Measurements from ENCODE around the gene CCNI.
A peak's percentile ranks its signal among the peaks of the same experiment; 100 is the strongest.
"Not testable (repeated sequence)": the region's sequence is repeated elsewhere in the genome, so short reads cannot be mapped to it uniquely, and the experiment has no call there.

Gene CCNI, protein sequence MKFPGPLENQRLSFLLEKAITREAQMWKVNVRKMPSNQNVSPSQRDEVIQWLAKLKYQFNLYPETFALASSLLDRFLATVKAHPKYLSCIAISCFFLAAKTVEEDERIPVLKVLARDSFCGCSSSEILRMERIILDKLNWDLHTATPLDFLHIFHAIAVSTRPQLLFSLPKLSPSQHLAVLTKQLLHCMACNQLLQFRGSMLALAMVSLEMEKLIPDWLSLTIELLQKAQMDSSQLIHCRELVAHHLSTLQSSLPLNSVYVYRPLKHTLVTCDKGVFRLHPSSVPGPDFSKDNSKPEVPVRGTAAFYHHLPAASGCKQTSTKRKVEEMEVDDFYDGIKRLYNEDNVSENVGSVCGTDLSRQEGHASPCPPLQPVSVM

GRCh38 chr4:77075869-77076799 is at the start of gene CCNI:
TSS of gene CCNI (minus strand) at chr4:77075989. CDS start at chr4:77066362, 9,627 bp downstream.
- peak; percentile 89 for DNase-seq

- DNase-seq, result no peak
Observed at GRCh38 chr4:77124576-77124975, 48.8 kb upstream of the CCNI start.

- DNase-seq, result no peak
Observed at GRCh38 chr4:77123411-77123810, 47.6 kb upstream of the CCNI start.

DNA sequence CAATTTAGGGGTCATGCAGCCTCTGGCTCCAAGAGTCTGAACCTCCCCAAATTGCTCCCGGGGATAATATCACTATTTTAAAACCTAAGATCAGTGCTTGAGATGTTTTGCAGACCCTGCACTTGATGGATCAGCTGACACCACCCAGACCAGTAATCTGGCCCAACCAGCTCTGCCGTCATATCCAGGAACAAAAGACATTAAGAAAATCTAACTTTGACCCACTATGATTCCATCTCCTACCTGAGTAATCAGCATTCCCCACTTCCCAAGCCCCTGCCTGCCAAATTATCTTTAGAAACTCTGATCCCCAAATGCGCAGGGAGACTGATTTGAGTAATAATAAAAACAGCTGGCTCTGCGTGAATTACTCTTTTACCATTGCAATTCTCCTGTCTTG is 46.9 kb upstream of the CCNI start:
- no peak for DNase-seq

DNA sequence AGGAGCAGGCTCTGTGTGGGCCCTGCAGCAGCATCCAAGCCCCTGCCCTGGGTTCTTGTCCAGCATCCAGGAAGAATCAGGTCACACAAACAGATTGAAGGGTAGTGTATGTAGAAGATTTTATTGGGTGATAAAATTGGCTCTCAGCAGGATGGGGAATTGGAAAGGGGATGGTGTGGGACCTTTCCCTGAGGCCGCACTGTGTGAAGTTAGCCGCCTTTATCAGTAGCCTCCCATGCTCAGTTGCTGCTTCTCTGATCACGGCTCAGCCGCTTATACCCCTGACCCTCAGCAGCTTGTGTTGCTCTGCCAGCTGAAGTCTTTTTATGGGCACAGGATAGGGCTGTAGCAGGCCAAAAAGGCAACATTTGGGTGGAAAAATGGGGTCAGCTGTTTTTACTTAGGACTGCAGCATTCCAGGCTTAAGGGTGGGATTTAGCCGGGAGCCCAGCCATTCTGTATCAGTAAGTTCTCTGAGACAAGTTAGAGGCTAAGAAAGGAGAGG is 46.0 kb upstream of the CCNI start:
- no peak for DNase-seq

DNA sequence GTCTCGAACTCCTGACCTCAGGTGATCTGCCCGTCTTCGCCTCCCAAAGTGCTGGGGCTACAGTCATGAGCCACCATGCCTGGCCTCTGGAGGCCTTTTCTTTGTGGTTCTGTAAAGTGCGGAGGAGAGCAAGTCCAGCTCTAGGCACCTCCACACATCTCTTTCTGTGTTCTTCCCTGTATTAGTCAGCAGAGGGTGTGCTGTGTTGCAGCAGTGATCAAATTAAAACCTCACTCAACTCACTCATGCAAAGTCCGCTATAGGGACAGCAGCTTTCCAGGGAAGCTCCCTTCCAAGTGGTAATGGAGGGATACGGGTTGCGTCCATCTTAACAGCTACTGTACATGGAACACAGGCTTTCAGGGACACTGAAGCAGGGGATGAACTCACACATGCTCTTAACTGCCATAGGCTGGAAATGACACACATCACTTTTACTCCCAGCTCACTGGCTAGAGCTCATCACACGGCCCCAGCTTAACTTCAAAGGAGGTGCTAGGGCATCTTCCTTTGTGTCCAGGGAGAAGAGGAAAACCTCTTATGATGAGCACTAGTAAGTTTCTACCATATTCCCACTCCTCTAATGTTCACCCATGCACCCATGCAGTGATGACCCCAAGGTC is 45.2 kb upstream of the CCNI start:
- DNase-seq, result no peak

DNA sequence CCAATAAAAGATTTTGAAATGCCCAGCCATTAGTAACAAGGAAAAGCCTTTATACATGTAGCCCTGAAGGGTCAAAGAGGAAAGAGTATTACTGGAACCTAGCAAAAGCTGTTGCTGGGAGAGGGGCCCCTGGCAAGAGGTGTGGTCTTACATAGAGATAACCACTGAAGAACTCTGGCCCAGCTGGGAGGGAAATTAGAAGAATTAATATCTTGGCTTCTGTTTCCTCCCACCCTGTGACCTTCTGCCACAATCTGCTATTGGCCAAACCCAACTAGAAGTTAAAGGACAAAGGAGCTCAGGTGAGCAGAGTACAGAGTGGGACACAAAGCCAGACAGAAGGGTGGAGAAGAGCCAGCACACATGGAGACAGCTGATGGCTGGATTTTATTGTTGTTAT is 41.9 kb upstream of the CCNI start:
- DNase-seq, result no peak

- DNase-seq, result no peak
Observed at GRCh38 chr4:77113069-77113468, 37.3 kb upstream of the CCNI start.

GRCh38 chr4:77110730-77111129 is 34.9 kb upstream of the CCNI start:
- no peak for DNase-seq

- DNase-seq, result no peak
Observed at GRCh38 chr4:77104791-77105540, 29.2 kb upstream of the CCNI start.

DNA sequence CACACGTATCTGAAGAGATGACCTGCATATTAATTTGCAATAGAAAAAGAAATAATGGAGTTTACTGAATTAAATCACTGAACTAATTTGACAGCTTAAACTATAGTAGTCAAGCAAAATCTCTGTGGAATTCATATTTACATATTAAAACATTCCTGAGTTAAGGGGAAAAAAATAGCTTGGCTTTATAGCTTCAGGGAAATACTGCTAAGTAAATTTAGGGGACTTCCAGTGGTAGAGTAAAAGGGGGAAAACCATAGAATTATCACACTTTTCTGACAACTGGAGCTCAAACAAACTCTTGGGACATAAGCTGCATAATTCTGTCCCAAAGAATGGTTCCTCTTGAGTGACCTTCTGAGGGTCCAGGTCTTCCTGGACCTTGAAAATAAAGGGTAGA is 28.6 kb upstream of the CCNI start:
- DNase-seq, result no peak

GRCh38 chr4:77100234-77100633 is 24.4 kb upstream of the CCNI start:
- no peak for DNase-seq

DNA sequence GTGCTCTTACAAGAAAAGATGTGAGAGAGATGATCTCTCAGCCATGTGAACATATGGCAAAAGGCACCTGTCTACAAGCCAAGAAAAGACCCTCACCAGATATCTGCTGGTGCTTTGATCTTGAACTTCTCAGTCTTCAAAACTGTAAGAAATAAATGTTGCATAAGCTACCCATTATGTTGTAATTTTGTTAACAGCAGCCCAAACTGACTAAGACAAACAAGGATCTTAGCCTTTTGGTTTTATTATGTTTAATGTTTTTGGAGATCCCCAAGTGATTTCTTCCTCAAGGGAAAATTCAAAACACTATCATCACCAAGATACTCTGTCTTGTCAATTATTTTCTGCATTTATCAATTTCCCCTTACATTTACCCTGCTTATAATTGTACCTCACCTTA is 21.8 kb upstream of the CCNI start:
- no peak for DNase-seq

DNA sequence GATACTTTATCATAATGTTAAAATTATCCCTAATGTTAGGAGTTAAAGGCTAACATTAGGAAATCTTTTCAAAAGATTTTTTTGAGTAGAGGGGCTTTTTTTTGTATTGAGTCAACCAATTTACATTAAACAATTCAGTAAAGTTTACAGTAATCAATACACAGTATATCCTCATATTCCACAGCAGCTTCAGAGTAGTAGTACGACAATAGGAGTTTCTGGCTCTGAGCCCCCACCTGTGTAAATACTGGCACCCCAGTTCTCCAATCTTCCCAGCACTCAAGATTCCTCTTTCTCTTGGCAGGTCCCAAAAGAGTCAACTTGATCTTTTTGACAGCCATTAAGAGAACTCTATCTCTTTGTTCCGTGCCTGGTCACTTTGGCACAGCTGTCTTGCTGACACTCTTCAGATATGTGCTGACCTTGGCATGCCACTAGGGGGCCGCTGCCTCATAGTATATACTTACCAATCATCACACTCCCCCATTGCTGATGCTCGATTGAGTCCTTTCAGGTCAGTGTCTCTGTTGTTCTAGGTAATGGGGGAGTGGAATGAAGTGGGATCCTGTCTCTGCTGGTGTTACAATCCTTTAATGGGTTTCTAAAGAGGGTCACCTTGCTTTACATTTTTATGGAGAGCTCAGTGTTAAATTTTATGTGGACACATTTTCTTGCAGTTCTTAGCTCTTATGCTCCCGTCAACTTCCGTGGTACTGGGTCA is 19.5 kb upstream of the CCNI start:
- peak; percentile 76 for DNase-seq

GRCh38 chr4:77094496-77094895 is 18.7 kb upstream of the CCNI start:
- no peak for DNase-seq

- no peak for DNase-seq
Observed at GRCh38 chr4:77093401-77093800, 17.6 kb upstream of the CCNI start.

GRCh38 chr4:77092975-77093374 is 17.2 kb upstream of the CCNI start:
- no peak for DNase-seq

DNA sequence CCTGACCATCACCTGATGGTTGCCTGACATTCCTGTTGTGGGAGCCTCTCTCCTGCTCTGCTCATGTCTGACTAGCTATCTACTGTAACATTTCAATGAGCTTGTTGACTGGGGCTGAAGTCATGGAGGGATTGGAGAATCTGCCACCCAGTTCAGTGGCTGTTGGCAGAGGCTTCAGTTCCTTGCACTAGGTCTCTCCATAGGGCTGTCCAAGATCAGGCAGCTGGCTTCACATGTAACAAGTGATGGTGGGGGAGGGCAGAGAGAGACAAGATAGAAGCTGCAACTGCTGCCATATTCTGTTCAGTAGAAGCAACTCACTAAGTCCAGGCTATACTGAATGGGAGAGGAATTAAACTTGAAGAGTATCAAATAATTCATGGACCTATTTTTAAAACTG is 14.1 kb upstream of the CCNI start:
- DNase-seq, result no peak

- DNase-seq, result not testable (repeated sequence)
Observed at GRCh38 chr4:77087027-77087426, 11.2 kb upstream of the CCNI start.

DNA sequence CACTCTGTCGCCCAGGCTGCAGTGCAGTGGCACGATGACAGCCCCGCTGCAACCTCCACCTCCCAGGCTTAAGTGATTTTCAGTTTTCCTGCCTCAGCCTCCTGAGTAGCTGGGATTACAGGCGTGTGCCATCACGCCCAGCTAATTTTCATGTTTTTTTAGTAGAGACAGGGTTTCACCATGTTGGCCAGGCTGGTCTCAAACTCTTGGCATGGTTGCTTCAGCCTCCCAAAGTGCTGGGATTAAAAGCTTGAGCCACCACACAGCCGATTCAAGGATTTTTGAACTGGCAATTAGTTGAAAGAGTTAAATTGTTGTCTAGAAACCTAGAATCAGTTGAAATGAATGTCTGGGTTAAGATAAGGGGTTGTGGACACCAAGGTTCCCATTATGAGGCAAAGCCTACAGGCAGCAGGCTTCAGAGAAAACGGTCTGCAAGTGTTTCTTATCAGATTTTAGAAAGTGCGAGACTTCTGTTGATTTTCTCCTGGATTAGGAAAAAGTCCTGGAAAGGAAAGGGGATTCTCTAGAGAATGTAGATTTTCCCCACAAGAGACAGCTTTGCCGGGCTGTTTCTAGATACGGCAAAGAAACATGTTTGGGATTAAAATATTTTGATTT is 8.3 kb upstream of the CCNI start:
- DNase-seq, result no peak

DNA sequence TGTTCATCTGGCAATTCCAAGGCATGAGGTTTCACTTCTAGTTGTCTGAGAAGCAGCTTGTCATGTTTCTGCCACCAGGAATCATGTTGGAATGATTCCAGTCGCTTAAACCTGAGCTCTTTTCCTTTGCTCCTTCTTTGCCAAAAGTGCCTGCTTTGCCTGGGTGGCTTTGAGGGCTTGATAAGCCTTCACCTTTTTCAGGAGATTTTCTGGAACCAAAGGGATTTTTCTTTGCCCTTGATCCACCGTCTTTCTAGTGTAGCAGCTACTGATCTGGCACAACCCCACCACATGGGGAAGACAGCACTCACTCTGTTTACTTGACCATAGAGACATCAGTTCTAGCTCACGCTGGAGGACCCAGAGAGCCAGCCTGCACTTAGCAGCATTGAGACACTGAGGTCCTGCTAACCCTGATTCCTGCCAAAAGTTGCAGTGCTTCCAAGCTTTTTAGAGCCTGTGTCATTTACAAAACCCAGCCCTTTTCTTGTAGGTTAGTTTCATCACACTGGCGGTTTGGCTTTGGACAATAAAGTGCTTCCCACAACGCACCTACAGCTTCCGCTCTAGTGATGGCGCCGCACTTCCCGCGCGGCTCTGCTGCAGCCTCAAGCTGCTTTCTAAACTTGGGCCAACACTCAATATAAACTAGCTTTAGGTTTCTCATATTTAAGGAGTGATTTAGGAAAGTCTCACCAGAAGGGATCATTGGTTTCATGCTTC is 7.3 kb upstream of the CCNI start:
- DNase-seq, result no peak

All from activated CD8-positive, alpha-beta memory T cell treated with anti-CD3 and anti-CD28 coated beads, Interleukin-2, amount 50 U/mL, for 4 hours (primary cell).